H9 (cell line): Measurements from ENCODE around the gene SLC7A11. TPM values are rescaled to one million over a fixed set of nuclear protein-coding genes. Genes with fewer than 3 reads are reported as not detected.

Experiments
- DNase-seq: peaks from one replicate; pipeline ENCODE4 v3.0.0-alpha.2; 2017
- H2AFZ ChIP-seq: one replicate; pipeline ENCODE4 v1.6.1; 2013; ENCODE audit warnings: mild to moderate bottlenecking, low read length, control low read depth, moderate library complexity
- H2AK5ac ChIP-seq: 2 replicates; pipeline ENCODE4 v1.6.1; 2013; ENCODE audit warnings: low read length, control low read depth, mixed read lengths; ENCODE audit not compliant: insufficient read length
- H2BK120ac ChIP-seq: one replicate; pipeline ENCODE4 v1.6.1; 2013; ENCODE audit warnings: low read depth, mild to moderate bottlenecking, low read length, control low read depth, inconsistent platforms; ENCODE audit not compliant: poor library complexity, severe bottlenecking
- H2BK12ac ChIP-seq: 2 replicates; pipeline ENCODE4 v1.6.1; 2013; ENCODE audit warnings: low read length, control low read depth, mixed read lengths, low read depth; ENCODE audit not compliant: insufficient read length
- H2BK15ac ChIP-seq: 2 replicates; pipeline ENCODE4 v1.6.1; 2013; ENCODE audit warnings: low read depth, low read length, control low read depth
- H2BK20ac ChIP-seq: one replicate; pipeline ENCODE4 v1.6.1; 2013; ENCODE audit warnings: low read depth, mild to moderate bottlenecking, low read length, control low read depth, inconsistent platforms; ENCODE audit not compliant: poor library complexity, severe bottlenecking
- H2BK5ac ChIP-seq: 2 replicates; pipeline ENCODE4 v1.6.1; 2013; ENCODE audit warnings: low read length, control low read depth, mixed read lengths; ENCODE audit not compliant: insufficient read length
- H3K14ac ChIP-seq: 2 replicates; pipeline ENCODE4 v1.6.1; 2013; ENCODE audit warnings: low read length, control low read depth; ENCODE audit not compliant: insufficient read depth
- H3K18ac ChIP-seq: 2 replicates; pipeline ENCODE4 v1.6.1; 2013; ENCODE audit warnings: low read depth, mild to moderate bottlenecking, mixed read lengths, low read length, control low read depth; ENCODE audit not compliant: insufficient read length
- H3K23ac ChIP-seq: 2 replicates; pipeline ENCODE4 v1.6.1; 2013; ENCODE audit warnings: low read length, control low read depth, mixed read lengths, low read depth; ENCODE audit not compliant: insufficient read length
- H3K23me2 ChIP-seq: 2 replicates; pipeline ENCODE4 v1.6.1; 2013; ENCODE audit warnings: low read depth, mild to moderate bottlenecking, mixed read lengths, low read length, control low read depth; ENCODE audit not compliant: insufficient read length, poor library complexity, severe bottlenecking
- H3K27ac ChIP-seq: 2 replicates; pipeline ENCODE4 v1.5.1; 2013; ENCODE audit warnings: low read length, control low read depth, mixed read lengths, low read depth; ENCODE audit not compliant: insufficient read length
- H3K27me3 ChIP-seq: 2 replicates; pipeline ENCODE4 v1.6.1; 2013; ENCODE audit warnings: low read length, control low read depth, inconsistent platforms; ENCODE audit not compliant: insufficient read depth
- H3K4ac ChIP-seq: 2 replicates; pipeline ENCODE4 v1.6.1; 2013; ENCODE audit warnings: low read depth, mild to moderate bottlenecking, control low read depth, inconsistent platforms, low read length, moderate library complexity
- H3K4me1 ChIP-seq: 2 replicates; pipeline ENCODE4 v1.6.1; 2013; ENCODE audit warnings: low read length, control low read depth, inconsistent platforms; ENCODE audit not compliant: insufficient read depth
- H3K4me2 ChIP-seq: 2 replicates; pipeline ENCODE4 v1.6.1; 2013; ENCODE audit warnings: low read length, control low read depth, mixed read lengths; ENCODE audit not compliant: insufficient read length, insufficient read depth
- H3K56ac ChIP-seq: 2 replicates; pipeline ENCODE4 v1.6.1; 2013; ENCODE audit warnings: low read depth, mild to moderate bottlenecking, mixed read lengths, low read length, control low read depth; ENCODE audit not compliant: insufficient read length
- H3K79me1 ChIP-seq: 2 replicates; pipeline ENCODE4 v1.6.1; 2013; ENCODE audit warnings: low read depth, mild to moderate bottlenecking, moderate library complexity, low read length, control low read depth, inconsistent platforms; ENCODE audit not compliant: insufficient read depth, poor library complexity, severe bottlenecking
- H3K79me2 ChIP-seq: 2 replicates; pipeline ENCODE4 v1.6.1; 2013; ENCODE audit warnings: low read length, control low read depth, inconsistent platforms; ENCODE audit not compliant: insufficient read depth
- H3K9ac ChIP-seq: 2 replicates; pipeline ENCODE4 v1.6.1; 2013; ENCODE audit warnings: low read length, control low read depth, mixed read lengths; ENCODE audit not compliant: insufficient read length; ENCODE audit errors: extremely low read depth
- H3K9me3 ChIP-seq: one replicate; pipeline ENCODE4 v1.6.1; 2013; ENCODE audit warnings: low read depth, low read length, inconsistent platforms; ENCODE audit not compliant: control insufficient read depth
- H3T11ph ChIP-seq: one replicate; pipeline ENCODE4 v1.6.1; 2013; ENCODE audit warnings: mild to moderate bottlenecking, low read length, control low read depth, inconsistent platforms
- H4K20me1 ChIP-seq: one replicate; pipeline ENCODE4 v1.6.1; 2013; ENCODE audit not compliant: control insufficient read depth, insufficient read length, insufficient read depth
- H4K5ac ChIP-seq: 2 replicates; pipeline ENCODE4 v1.6.1; 2013; ENCODE audit warnings: low read depth, mild to moderate bottlenecking, mixed read lengths, low read length, control low read depth; ENCODE audit not compliant: insufficient read length
- H4K8ac ChIP-seq: replicated peaks from 2 replicates; pipeline ENCODE4 v1.6.1; 2013; ENCODE audit warnings: low read length, control low read depth, mixed read lengths, low read depth; ENCODE audit not compliant: insufficient read length
- H4K91ac ChIP-seq: 2 replicates; pipeline ENCODE4 v1.6.1; 2013; ENCODE audit warnings: low read depth, mild to moderate bottlenecking, moderate library complexity, mixed read lengths, low read length, control low read depth; ENCODE audit not compliant: insufficient read length
- H3K27ac Mint-ChIP-seq, 3 experiments: 2 replicates in 2 of 3; 3 replicates in 1 of 3; pipeline ENCODE4 v1.8.0; 2020 to 2021; ENCODE audit warnings: mixed read lengths in 3 of 3, mild to moderate bottlenecking in 1 of 3, moderate library complexity in 1 of 3
- H3K27me3 Mint-ChIP-seq: 2 replicates; pipeline ENCODE4 v1.8.0; 2021; ENCODE audit warnings: low read depth, mild to moderate bottlenecking, moderate library complexity, mixed read lengths
- H3K36me3 Mint-ChIP-seq, 3 experiments: 2 replicates in 2 of 3; 3 replicates in 1 of 3; pipeline ENCODE4 v1.8.0; 2020 to 2021; ENCODE audit warnings: low read depth in 3 of 3, mixed read lengths in 3 of 3; ENCODE audit not compliant: insufficient read depth in 1 of 3
- H3K4me1 Mint-ChIP-seq, 2 experiments: 2 replicates each; pipeline ENCODE4 v1.8.0; 2020; ENCODE audit warnings: mixed read lengths in 2 of 2
- H3K4me3 Mint-ChIP-seq, 2 experiments: 2 replicates in 1 of 2; 3 replicates in 1 of 2; pipeline ENCODE4 v1.8.0; 2020 to 2021; ENCODE audit warnings: mild to moderate bottlenecking in 2 of 2, mixed read lengths in 2 of 2, moderate library complexity in 1 of 2
- H3K9me3 Mint-ChIP-seq, 2 experiments: 2 replicates in 1 of 2; 3 replicates in 1 of 2; pipeline ENCODE4 v1.8.0; 2020; ENCODE audit warnings: mild to moderate bottlenecking in 2 of 2, mixed read lengths in 2 of 2, moderate library complexity in 1 of 2
- CTCF ChIP-seq: fragments of 200-600 bp; sonication (generic); conservative IDR thresholded peaks from 3 replicates; pipeline ENCODE4 v1.8.0; 2021; ENCODE audit warnings: antibody characterized with exemption, mild to moderate bottlenecking
- WGBS: extraction: QIAGEN DNeasy Blood & Tissue Kit; methylation state at CpG from one replicate; pipeline ENCODE4 v1.1.7; 2013; ENCODE audit warnings: missing lambda C conversion rate, low lambda C conversion rate, mixed read lengths; ENCODE audit not compliant: insufficient read length; ENCODE audit errors: extremely low coverage; 5-methylcytosine and 5-hydroxymethylcytosine counted together
- total RNA-seq: library from RNA; stranded (reverse); gene quantifications from 2 replicates; pipeline ENCODE4 v1.2.1, GENCODE V29; 2021

SLC7A11 gene
- total RNA-seq, 1 experiment from 2014 or later, result 19.8 TPM

GRCh38 chr4:138236037-138236436 lies 6.1 kb downstream of the SLC7A11 start:
- no peak for TF ChIP-seq CTCF
- WGBS, result no CpG with 5 or more reads among the region's 2 CpGs
- H3K27me3 Mint-ChIP-seq, result no peaks in the 10 kb centered on the region
- Histone ChIP-seq H2BK120ac (no peak overlapping the region), H3K27me3 (no peaks in the 10 kb centered on the region), H3K4me1 (no peaks in the 10 kb centered on the region), H3K18ac (no peak overlapping the region), H2BK5ac (no peak overlapping the region), H3K23ac (no peak overlapping the region), H3K4ac (no peak overlapping the region), H4K5ac (no peak overlapping the region), H2BK15ac (no peak overlapping the region), H2BK20ac (no peak overlapping the region), H3K79me1 (no peaks in the 10 kb centered on the region), H2AK5ac (no peak overlapping the region), H4K8ac (no peak overlapping the region), H3K9me3 (no peaks in the 10 kb centered on the region), H3K79me2 (peaks cover 8% of the 10 kb centered on the region; the same call in 1 of the 2 replicates), H3T11ph (no peak overlapping the region), H2AFZ (no peak overlapping the region), H3K27ac (no peak overlapping the region), H2BK12ac (no peak overlapping the region), H3K23me2 (no peaks in the 10 kb centered on the region), H4K91ac (no peak overlapping the region), H3K14ac (no peak overlapping the region), H3K9ac (no peak overlapping the region), H3K56ac (no peak overlapping the region), H3K4me2 (no peak overlapping the region), H4K20me1 (no peaks in the 10 kb centered on the region)
- DNase-seq, result no peak
- H3K36me3 Mint-ChIP-seq, result peaks cover 12 to 28% (median 22%) of the 10 kb centered on the region in 3 experiments; a peak in 6 of 7 replicates
- H3K9me3 Mint-ChIP-seq, result no peaks in the 10 kb centered on the region
- peak overlapping the region in 1 of 3 experiments; percentile 9; a peak in 2 of 7 replicates for H3K27ac Mint-ChIP-seq
- H3K4me1 Mint-ChIP-seq, result peaks cover 10 to 16% of the 10 kb centered on the region in 2 experiments
- H3K4me3 Mint-ChIP-seq, result no peak overlapping the region
